Ammon's horn (tissue), 1 donor: ENCODE measurements around the gene ARL4A.
A peak's percentile ranks its signal among the peaks of the same experiment; 100 is the strongest.

ENCODE experiments used
- DNase-seq: peaks from one replicate; pipeline ENCODE4 v3.0.0-alpha.2; 2016; ENCODE audit warnings: low spot score

Gene ARL4A

GRCh38 chr7:12701433-12701832 is 14.0 kb downstream of the ARL4A start:
- DNase-seq, result no peak

GRCh38 chr7:12703881-12704280 is 16.4 kb downstream of the ARL4A start:
- no peak for DNase-seq

- no peak for DNase-seq
Observed at GRCh38 chr7:12705878-12706277, 18.4 kb downstream of the ARL4A start.

- no peak for DNase-seq
Observed at GRCh38 chr7:12706900-12707536, 19.6 kb downstream of the ARL4A start.

- DNase-seq, result no peak
Observed at GRCh38 chr7:12708314-12708713, 20.9 kb downstream of the ARL4A start.

- DNase-seq, result no peak
Observed at GRCh38 chr7:12709726-12710502, 22.5 kb downstream of the ARL4A start.

- DNase-seq, result no peak
Observed at GRCh38 chr7:12711124-12711523, 23.7 kb downstream of the ARL4A start.

GRCh38 chr7:12712236-12712635 is 24.8 kb downstream of the ARL4A start:
- no peak for DNase-seq

GRCh38 chr7:12713625-12714378 is 26.4 kb downstream of the ARL4A start:
- no peak for DNase-seq

- DNase-seq, result no peak
Observed at GRCh38 chr7:12714379-12714737, 26.9 kb downstream of the ARL4A start.

GRCh38 chr7:12715372-12716133 is 28.1 kb downstream of the ARL4A start:
- DNase-seq, result peak; percentile 69

GRCh38 chr7:12716134-12716681 is 28.8 kb downstream of the ARL4A start:
- no peak for DNase-seq

- DNase-seq, result no peak
Observed at GRCh38 chr7:12716722-12717121, 29.3 kb downstream of the ARL4A start.

- no peak for DNase-seq
Observed at GRCh38 chr7:12719141-12719919, 31.9 kb downstream of the ARL4A start.

GRCh38 chr7:12719981-12720865 is 32.8 kb downstream of the ARL4A start:
- DNase-seq, result no peak

GRCh38 chr7:12721286-12721830 is 33.9 kb downstream of the ARL4A start:
- DNase-seq, result no peak

GRCh38 chr7:12722136-12722535 is 34.7 kb downstream of the ARL4A start:
- no peak for DNase-seq

GRCh38 chr7:12722636-12723605 is 35.5 kb downstream of the ARL4A start:
- no peak for DNase-seq
